Retinal pigment epithelial cell (primary cell): ENCODE data around the gene PSMD11.

Source experiments
- DNase-seq: peaks from one replicate; pipeline ENCODE4 v3.0.0-alpha.2; 2010; ENCODE audit warnings: low read depth
- H3K4me3 ChIP-seq: 2 replicates; pipeline ENCODE4 v1.5.1; 2011; ENCODE audit warnings: mild to moderate bottlenecking, low read length, control low read depth, moderate library complexity
- CTCF ChIP-seq: conservative IDR thresholded peaks from 2 replicates; pipeline ENCODE4 v1.5.1; 2011; ENCODE audit warnings: low read depth, low read length, control low read depth, inconsistent platforms

Gene PSMD11

DNA sequence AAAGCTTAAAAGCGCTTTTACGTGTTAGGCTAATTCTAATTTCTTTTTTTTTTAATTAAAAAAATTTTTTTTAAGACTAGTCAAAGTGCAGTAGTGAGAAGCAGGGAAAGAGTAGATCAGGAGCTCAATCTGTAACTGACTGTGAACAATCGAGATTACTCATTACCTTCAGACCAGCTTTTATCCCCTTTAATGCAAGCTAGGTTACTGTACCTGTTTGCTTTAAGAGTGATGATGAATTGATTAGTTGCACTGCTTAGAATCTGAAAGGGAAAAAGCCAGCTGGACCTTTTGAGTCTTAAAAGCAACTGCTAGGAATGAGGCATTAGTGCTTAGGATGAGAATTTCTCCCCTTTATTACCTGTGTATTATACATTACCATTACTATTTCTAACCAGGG lies 19.0 kb downstream of the PSMD11 start:
- no peak for TF ChIP-seq CTCF
- no peak for DNase-seq

GRCh38 chr17:32464374-32464773 lies 20.1 kb downstream of the PSMD11 start:
- H3K4me3 ChIP-seq: no peak overlapping the region
- no peak for DNase-seq
- TF ChIP-seq CTCF: no peak

More for the DNA sequence above, 19.0 kb downstream of the PSMD11 start:
- no peak overlapping the region for H3K4me3 ChIP-seq

GRCh38 chr17:32467949-32468348 lies 23.6 kb downstream of the PSMD11 start:
- no peak overlapping the region for H3K4me3 ChIP-seq
- no peak for TF ChIP-seq CTCF

GRCh38 chr17:32470405-32471167 lies 26.3 kb downstream of the PSMD11 start:
- TF ChIP-seq CTCF: no peak
- DNase-seq: no peak
- H3K4me3 ChIP-seq: no peak overlapping the region

More at GRCh38 chr17:32467949-32468348, 23.6 kb downstream of the PSMD11 start:
- no peak for DNase-seq

- no peak for TF ChIP-seq CTCF
- no peak for DNase-seq
- H3K4me3 ChIP-seq: no peak overlapping the region
Observed at GRCh38 chr17:32471652-32472051, 27.3 kb downstream of the PSMD11 start.

- TF ChIP-seq CTCF: no peak
- H3K4me3 ChIP-seq: no peak overlapping the region
- DNase-seq: no peak
Observed at GRCh38 chr17:32475258-32475657, 30.9 kb downstream of the PSMD11 start.

DNA sequence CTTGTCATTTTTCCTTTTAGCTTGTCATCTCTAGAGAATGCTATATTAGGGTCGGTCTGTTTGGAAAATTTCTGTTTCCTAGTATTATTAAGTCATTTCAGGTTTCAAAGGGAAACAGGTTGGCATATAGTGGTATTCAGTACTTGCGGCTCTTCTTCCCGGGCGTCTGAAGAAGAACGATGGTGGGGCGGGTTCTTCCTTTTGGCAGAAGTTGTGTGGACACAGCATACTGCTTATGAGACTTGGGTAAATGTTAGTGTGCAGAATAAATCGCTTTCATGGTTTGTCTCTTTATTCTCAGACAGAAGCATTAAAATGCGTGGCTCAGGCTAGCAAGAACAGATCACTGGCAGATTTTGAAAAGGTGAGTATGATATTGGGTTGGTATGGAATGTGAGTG lies 32.9 kb downstream of the PSMD11 start:
- no peak for TF ChIP-seq CTCF
- no peak overlapping the region for H3K4me3 ChIP-seq
- no peak for DNase-seq
